Stimulated activated naive CD4-positive, alpha-beta T cell treated with Interleukin-2 at 50 U/mL for 16 hours (primary cell): ENCODE measurements around the gene GSX2.
"Not testable (repeated sequence)": the region's sequence is repeated elsewhere in the genome, so short reads cannot be mapped to it uniquely, and the experiment has no call there.

Experiments used
- DNase-seq: peaks from one replicate; lab custom pipeline; 2025; lab: John Stamatoyannopoulos, UW

Gene GSX2

DNA sequence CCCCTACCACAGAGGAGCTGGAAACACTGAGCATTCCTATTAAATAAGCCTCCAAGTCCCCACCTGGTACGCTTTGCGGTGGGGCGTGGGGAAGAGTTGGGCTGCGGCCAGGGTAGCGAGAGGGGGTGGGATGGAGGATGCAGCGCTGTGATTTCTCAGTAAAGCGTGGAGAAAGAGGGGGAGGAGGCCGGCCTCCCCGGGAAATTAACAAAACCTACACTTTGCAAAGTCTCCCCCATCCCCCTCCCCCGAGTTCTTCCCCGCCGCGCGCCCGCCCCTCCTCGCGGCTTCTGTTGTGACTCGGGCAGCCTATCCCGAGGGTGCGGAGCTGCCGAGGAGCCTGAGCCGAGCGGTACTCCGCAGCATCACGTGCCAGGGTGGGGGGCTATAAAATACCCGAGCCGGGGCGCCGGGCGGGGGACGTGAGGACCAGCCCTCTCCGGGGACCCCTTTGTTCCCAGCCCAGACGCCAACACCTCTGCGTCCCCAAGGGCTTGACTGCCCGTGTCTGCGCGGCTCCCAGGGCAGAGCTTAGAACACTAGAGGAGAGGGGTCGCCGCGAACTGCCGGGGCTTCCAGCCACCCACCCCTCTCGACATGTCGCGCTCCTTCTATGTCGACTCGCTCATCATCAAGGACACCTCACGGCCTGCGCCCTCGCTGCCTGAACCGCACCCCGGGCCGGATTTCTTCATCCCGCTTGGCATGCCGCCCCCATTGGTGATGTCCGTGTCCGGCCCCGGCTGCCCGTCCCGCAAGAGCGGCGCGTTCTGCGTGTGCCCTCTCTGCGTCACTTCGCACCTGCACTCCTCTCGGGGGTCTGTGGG is at the start of gene GSX2:
TSS of gene GSX2 (plus strand) at position 416 of the 827 bp plus-strand sequence. CDS start at position 598, 182 bp downstream.
- DNase-seq: no peak

DNA sequence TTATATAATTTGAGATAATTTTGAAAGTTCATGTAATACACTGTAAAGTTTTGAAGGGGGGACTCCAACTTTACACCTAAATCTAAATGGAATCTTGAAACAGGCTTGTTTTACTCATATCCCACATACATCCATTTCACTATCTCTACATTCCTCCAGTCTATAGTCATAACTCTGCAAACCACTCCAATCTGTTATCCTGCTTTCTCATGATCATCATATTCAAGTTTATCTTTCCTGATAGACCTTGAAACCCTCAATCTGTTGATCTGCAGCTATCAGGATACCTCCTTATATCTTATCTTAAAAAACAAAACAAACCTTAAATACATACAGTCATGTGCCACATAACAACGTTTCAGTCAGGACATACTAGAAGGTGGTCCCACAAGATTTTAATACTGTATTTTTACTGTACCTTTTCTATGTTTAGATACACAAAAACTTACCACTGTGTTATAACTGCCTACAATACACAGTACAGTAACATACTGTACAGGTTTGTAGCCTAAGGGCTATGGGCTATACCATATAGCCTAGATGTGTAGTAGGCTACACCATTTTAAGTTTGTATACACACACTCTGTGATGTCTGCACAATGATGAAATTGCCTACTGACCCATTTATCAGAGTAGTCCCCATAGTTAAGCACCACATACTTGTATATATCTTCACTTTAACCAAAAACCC is 49.6 kb upstream of the GSX2 start:
- no peak for DNase-seq

DNA sequence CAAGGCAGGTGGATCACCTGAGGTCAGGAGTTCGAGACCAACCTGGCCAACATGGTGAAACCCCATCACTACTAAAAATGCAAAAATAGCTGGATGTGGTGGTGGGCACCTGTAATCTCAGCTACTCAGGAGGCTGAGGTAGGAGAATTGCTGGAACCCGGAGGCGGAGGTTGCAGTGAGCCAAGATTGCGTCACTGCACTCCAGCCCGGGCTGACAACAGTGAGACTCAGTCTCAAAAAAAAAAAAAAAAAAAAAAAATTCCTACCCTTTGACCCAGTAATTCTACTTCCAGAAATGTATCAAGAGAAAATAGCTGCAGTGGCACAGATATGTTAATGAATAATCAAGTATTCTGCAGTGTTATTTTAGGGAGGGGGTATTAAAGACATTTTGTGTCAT is 46.6 kb upstream of the GSX2 start:
- DNase-seq: not testable (repeated sequence)

DNA sequence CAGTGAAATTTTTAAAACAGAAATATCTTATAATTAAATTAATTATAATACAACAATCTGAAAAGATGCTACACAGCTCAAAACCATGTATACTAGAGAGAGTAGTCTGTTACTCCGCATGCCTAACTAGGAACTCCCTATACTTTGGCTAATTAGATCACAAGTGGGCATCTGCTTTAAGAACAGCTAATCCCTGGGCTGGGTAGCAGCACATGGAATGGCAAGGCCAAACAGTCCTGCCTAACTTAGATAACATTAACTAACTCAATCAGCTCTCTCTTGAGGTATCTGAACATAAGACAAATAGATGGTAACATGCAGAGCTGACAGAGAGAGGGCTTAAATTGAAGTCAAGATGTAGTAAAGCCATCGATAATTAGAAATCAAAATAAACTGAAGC is 45.5 kb upstream of the GSX2 start:
- DNase-seq: no peak

DNA sequence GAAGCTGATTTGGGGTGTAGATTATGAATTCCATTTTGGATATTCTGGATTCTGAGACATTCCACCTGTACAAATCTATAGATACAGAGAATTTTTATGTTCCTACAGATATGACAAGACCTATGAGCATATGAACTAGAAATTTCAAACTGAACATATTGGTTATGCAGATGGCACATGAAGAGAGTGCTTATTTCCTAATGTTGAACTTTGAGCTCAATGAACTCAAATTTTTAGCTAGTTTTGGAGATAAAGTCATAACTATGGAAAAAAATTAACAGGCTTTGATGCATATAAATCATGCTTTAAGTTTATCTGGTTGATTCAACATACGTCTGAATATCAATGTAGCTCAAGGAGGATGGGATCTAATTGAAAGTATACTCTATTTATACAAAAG is 44.5 kb upstream of the GSX2 start:
- no peak for DNase-seq

DNA sequence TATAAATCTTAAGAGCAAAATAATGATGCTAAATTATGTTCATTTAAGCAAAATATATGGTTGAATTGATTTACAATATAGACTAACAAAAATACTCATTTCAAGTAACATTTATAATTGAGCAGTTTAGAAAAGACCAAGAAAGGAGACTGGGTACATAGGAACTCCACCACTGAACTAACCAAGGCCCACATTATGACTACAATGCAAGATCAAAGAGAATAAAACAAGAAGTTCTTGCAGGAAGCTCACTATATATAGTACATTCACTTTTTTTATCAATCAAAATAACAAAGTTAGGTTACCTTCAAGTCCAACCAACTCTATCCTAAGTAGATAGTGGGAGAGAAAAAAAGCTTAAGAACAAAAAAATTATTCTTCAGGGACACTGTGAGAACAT is 43.6 kb upstream of the GSX2 start:
- no peak for DNase-seq

DNA sequence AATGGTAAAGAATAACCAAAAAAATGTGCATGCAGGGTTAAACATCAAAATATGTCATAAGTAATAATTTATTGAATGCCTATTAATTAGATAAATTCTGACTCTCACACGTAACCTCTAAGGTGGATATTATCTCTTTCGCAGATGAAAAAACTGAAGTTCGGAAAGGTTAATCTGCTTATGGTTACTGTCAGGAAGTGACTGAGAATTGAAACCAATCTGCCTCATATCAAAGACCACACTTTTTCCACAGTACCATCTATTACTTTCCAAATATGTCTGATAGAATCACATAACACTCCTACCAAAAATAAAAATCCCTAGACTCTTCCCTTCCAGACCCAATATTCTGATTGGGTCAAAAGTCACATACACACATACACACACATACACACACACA is 41.8 kb upstream of the GSX2 start:
- DNase-seq: no peak

DNA sequence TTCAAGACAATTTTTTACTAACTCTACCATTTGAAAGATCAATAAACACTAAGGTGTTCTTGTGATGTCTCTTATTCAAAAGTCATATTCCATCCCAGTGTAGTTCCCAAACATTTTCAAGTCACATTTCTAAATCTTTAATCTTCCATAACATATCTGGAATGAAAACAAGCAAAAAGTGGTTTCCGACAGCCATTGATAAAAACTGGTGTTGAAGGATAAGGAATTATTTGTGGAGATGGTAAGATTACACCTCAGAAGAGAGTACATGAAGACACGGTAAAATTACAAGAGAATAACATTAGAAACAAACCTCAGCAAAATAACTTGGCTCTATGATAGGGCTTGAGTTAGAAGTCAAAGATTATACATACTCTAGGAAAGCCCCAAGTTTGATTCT is 39.8 kb upstream of the GSX2 start:
- DNase-seq: no peak

DNA sequence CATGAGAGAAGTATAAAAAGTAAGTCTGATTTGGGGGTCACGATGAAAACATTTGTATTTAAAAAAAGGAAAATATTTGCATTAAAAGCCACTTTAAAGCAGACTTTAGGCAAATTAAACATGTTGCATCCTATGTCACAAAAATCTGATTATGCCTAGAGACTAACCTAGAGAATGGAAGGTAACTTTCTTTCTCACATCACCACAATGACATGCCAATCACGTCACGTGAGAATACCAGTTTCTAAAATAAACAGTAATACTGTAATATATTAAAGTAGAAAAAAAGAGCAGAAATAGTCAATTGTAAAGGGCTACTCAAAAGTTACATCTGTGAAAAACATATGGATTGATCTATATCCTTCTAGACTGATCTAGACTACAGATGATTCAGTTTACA is 38.9 kb upstream of the GSX2 start:
- DNase-seq: no peak

DNA sequence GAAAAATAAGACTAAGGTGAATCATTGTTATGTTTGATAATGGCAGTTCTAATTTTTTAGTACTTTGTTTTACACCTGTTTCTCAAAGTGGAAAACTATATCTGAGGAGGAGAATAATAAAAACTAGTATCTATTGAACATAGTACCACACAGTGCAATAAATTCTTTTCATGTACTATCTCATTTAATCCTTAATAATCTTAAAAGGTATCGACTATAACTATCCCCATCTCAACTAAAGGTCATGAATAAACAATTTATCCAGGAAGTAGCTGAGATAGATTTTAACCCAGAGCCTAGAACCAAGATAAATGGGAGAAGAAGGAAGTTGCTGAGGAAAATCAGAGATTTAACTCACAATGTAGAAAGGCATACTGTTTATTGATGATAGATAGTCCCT is 38.1 kb upstream of the GSX2 start:
- DNase-seq: no peak

DNA sequence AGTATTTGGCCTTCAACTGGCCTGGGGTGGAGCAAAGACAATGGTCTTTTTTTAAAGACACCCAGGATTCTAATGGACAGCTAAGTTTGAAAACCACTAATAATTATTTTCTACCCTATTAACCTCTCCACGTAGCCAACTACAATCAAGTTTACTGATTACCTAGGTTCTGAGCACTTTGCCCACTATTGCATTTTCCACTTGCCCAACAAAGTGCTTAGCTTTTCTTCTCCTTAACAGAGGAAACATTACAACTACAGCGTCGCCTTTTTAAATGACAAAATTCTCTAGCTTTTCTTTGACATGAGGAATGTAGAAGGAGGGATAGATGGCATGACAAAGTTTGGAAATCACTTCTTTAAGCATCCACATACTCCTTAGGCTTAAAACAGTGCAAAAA is 37.6 kb upstream of the GSX2 start:
- no peak for DNase-seq

DNA sequence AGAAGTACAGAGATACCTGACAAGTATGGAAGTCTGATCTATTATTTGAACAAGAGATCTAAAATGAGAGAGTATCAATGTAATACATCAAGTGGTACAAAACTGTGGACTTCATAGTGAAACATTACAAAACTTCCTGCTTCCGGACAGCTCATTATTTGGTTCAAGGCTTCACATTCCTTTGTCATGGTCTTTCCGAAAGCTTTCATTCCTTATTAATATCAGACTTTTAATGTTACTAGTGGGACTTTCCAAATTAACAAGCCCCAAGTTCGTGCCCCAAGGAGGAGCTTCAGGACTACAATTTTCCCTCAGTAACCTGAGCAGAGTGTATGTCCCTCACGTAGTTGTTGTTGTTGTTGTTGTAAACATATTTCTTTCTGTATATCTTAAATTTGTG is 36.7 kb upstream of the GSX2 start:
- peak; percentile 15 for DNase-seq

DNA sequence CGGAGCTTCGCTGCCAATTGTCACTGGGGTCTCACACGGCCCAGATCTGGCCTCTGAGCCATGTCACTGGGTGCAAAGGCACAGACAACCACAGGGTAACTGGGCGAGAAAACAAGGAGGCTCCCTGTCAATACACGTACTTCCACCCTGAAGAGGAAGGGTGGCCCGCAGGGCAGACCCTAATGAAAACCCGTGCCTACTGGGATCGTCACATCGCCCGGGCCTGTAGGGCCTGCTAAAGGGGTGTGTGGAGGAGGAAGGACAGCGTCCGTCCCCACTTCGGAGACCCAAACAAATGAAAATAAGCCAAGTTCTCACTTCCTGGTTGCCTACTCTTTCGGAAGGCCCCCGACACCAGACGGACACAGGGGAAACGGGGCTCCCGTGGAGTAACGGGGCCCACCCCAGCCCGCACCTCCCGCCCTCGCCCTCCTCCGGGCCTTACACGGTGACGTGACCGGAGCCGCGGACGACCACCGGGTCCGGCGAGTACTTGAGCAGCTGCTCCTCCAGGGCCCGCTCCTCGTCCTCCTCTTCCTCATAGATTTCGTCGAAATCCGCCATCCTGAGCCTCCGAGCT is 36.1 kb upstream of the GSX2 start:
- DNase-seq: peak; percentile 31

DNA sequence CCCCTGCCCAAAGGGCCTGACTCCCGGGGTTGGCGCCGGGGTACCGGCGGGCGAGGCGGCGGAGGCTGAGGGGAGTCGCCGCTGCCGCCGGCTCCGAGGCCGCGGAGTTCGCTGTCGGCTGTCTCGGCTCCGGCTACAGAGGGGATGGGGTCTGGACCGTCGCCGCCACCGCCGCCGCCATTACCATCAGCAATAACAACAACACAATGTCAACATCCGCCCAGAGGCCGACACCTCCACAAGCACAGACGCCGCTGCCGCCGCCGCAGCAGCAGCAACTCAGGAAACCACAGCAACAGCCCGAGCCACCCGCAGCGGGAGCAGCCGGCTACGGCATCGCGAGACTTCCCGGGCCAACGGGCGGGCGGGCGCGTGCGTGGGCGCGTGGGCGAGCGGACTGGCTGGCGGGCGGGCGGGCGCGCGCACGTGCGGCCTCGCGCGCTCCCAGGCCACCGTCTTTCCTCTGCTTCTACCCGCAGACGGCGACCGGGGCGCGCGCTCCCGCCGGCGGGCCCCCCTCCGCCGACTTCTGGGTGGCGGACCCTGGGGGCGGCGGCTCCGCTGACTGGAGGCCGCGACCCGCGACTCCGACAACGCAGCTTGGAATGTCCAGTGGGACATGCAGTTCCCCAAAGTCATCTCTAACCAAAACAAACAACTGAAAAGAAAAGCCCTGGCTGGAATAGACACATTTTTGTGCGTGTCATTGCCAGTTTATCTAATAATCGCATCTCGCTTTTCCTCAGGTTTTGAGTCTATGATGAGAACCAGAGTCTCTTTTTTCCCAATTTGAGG is 35.4 kb upstream of the GSX2 start, which contains the start of gene CHIC2:
TSS of gene CHIC2 (minus strand) at position 289 of the 795 bp plus-strand sequence. CDS start 305 bp downstream, outside the sequence.
- DNase-seq: peak; percentile 93

DNA sequence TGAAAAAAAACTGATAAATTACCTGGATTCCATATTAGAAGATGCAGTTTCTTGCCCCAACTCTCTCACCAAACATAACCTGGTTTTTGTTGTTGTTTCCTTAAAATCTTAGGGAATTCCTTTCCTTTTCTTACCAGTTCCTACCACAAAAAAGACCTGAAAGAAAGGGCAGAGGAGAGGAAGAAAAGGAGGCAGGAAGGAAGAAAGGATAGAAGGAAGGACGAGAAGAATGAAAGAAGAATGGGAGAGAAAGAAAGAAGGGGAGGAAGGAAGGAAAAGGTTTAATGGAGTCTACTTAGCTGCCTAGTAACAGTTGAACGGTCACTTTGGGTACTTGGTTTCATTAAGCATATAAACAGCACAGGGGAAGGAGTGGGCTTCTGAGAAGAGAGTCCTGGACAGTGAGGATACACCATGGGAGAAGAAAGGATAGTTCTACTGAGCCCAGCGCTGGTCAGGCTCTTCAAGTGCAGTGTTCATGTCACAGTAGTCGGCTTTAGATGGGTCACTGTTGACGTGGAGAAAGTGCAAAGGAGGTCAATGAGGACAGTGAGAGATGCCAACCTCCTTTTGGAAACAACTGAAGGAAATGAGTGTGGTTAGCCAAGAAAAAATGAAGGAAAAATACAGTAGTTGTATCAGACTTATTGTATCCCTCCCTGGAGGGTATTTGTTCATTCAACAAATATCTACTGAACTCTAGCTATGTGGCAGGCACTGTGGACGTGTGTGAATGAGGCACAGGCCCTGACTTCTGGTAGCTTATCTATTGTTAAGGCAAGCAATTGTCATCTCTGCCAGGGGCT is 34.5 kb upstream of the GSX2 start:
- no peak for DNase-seq

DNA sequence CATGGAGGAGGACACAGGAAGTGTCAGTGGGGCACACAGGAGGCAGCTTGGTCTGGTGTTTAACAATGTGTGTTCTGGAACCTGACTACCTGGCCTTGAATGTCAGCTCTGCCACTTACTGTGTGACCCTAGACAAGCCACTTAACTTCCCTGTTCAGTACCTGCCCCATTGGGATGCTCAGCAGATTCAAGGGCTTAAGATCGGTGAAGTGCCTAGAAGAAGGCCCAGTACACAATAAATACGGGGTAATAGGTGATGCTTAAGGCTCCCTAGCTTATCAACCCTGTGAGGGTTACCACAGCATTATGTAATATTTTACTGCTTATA is 33.9 kb upstream of the GSX2 start:
- no peak for DNase-seq

DNA sequence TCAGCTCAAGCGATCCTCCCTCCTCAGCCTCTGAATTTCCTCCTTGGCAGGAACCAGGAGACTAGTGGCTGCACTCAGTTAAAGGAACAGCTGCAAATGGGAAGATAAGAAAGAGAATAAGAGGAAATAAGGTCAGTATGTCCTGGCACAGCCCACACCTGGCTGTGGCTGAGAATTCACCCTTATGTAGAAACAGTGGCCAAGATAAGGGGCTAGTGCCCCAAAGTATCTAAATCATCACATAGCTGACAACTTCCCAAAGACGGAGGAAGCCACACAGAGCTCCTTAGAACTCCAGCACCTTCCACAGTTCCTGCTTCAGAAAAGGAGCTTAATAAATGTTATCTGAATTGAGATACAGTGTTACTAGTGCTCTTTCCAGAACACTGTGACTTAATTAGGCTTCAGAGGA is 33.2 kb upstream of the GSX2 start:
- DNase-seq: no peak

DNA sequence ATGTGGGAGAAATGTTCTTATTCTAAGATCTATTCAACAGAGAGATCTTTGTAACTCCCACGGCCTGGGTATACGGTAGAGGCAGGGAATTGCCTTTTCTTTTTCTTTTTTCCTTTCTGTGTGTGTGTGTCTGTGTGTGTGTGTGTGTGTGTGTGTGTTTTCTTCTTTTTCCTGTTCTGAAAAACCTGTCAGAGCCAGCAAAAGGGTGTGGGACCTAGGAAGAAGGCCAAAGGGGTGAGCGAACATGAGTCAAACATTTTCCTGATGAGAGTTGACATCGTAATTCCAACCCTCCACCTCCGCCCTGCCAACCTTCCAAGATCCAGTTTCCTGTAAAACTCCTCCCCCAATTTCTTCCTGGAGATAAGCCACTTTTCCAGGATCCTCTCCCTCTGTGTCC is 32.8 kb upstream of the GSX2 start:
- no peak for DNase-seq

DNA sequence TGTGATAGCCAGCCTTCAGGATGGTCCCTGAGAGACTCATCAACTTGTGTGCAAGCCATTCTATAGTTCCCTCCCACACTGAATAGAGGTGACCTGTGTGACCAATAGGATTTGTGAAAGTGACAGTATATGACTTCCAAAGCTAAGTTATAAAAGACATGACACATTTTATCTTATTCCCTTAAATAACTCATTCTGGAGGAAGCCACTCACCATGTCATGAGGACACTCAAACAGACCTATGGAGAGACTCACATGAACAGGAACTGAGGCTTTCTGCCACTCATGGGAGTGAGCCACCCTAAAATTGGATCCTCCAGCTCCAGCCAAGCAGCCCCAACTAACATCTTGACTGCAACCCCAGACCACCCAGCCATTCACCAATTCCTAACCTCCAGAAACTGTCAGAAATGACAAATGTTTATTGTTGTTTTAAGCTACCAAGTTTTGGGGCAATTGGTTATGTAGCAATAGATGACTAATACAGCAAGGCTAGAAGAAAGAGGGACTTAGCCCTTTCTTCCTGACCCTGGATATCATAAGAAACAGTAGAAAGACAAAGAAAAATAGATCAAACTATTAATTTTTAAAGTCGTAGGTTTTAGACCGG is 26.6 kb upstream of the GSX2 start:
- no peak for DNase-seq

DNA sequence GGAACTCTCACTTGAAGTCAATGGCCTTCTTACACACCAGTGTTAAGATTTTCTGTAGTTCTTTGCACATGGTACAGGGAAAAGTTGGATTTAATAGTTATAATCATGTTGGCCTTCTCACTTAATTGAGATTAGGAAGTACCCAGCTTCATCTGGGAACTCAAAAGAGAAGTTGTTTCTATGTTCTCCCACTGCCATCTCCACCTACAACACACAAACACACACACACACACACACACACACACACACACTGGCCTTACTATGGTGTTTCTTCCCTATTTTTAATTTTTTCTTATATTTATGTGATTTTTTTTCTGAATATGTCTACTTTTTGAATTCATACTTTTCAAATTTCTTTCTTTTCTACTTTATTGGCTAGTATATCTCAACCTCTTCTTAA is 25.6 kb upstream of the GSX2 start:
- no peak for DNase-seq

DNA sequence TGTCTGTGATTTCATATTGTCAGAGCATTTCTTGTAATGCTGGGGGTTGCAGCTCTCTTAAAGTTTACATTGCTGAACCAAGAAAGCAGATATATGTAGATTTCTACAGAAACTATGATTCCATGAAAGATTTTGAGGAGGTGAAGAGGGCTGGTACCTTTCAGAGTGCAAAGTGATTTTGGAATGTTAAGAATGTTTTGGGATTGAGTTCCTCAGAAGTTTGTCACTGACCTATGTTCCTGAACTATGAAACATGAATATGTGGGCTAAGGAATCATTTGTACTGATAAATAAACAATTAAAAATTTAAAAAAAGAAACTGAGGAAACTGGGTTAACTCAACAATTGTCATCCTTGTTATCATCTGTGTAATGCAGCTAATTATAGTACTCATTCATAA is 23.3 kb upstream of the GSX2 start:
- DNase-seq: no peak
